H1 (cell line): ENCODE measurements around the gene WFDC11. TPM values are rescaled to one million over a fixed set of nuclear protein-coding genes. Genes with fewer than 3 reads are reported as not detected.

Source experiments
- CTCF ChIA-PET: fragments of 300-600 bp; sonication (Branson Sonifier 250); formaldehyde crosslinking; loops from one replicate; lab custom pipeline; 2021; ENCODE audit not compliant: partially characterized antibody; lab: Charles Lee
- POLR2A ChIA-PET: fragments of 300-600 bp; sonication (Branson Sonifier 250); formaldehyde crosslinking; loops from one replicate; lab custom pipeline; 2021; ENCODE audit warnings: inconsistent platforms; ENCODE audit not compliant: partially characterized antibody; lab: Charles Lee
- DNase-seq, 2 experiments: peaks; one replicate each; pipeline versions ENCODE4 v3.0.0 to v3.0.0-alpha.2; 2010 to 2022; ENCODE audit warnings: low spot score in 2 of 2, low read depth in 1 of 2, mixed read lengths in 1 of 2
- FAIRE-seq: peaks from 2 replicates; lab custom pipeline; 2011; peaks lifted over from hg19 to GRCh38; lab: Jason Lieb, UNC
- H2AFZ ChIP-seq: 2 replicates; pipeline ENCODE4 v1.8.1; 2012; ENCODE audit warnings: low read length, inconsistent platforms
- H2AK5ac ChIP-seq: 2 replicates; pipeline ENCODE4 v1.6.1; 2013; ENCODE audit warnings: low read depth, low read length
- H2BK120ac ChIP-seq: replicated peaks from 2 replicates; pipeline ENCODE3; 2013; ENCODE audit warnings: low read depth, low read length, inconsistent platforms
- H2BK12ac ChIP-seq: 2 replicates; pipeline ENCODE4 v1.6.1; 2013; ENCODE audit warnings: low read depth, low read length
- H2BK15ac ChIP-seq: 2 replicates; pipeline ENCODE4 v1.6.1; 2013; ENCODE audit warnings: low read length
- H2BK20ac ChIP-seq: 2 replicates; pipeline ENCODE4 v1.6.1; 2013; ENCODE audit warnings: low read length
- H2BK5ac ChIP-seq: 2 replicates; pipeline ENCODE4 v1.6.1; 2013; ENCODE audit warnings: low read depth, low read length
- H3K14ac ChIP-seq: 2 replicates; pipeline ENCODE4 v1.6.1; 2013; ENCODE audit warnings: inconsistent platforms; ENCODE audit not compliant: insufficient read length
- H3K18ac ChIP-seq: 2 replicates; pipeline ENCODE4 v1.6.1; 2013; ENCODE audit warnings: low read length; ENCODE audit errors: extremely low read depth
- H3K23ac ChIP-seq: 2 replicates; pipeline ENCODE4 v1.6.1; 2013; ENCODE audit warnings: inconsistent platforms; ENCODE audit not compliant: insufficient read length
- H3K23me2 ChIP-seq: 2 replicates; pipeline ENCODE4 v1.6.1; 2013; ENCODE audit warnings: low read depth, low read length
- H3K27ac ChIP-seq: 2 replicates; pipeline ENCODE4 v1.6.1; 2011; ENCODE audit warnings: low read depth, low read length, inconsistent platforms
- H3K27me3 ChIP-seq, 4 experiments: replicated peaks in 1 of 4; 1 replicate in 1 of 4; 2 replicates in 3 of 4; pipeline versions ENCODE4 v1.6.1 to v1.8.1; 2011 to 2013; ENCODE audit warnings: low read length in 3 of 4, mild to moderate bottlenecking in 3 of 4, inconsistent platforms in 2 of 4, mixed read lengths in 2 of 4, moderate library complexity in 1 of 4; ENCODE audit not compliant: control insufficient read depth in 3 of 4, insufficient read depth in 3 of 4; ENCODE audit errors: extremely low read depth in 1 of 4
- H3K36me3 ChIP-seq, 4 experiments: 2 replicates each; pipeline versions ENCODE4 v1.6.1 to v1.8.1; 2011 to 2013; ENCODE audit warnings: mild to moderate bottlenecking in 4 of 4, low read length in 3 of 4, moderate library complexity in 2 of 4, control low read depth in 1 of 4, inconsistent platforms in 1 of 4; ENCODE audit not compliant: insufficient read depth in 4 of 4, control insufficient read depth in 2 of 4
- H3K4ac ChIP-seq: replicated peaks from 2 replicates; pipeline ENCODE3; 2013; ENCODE audit warnings: low read length, low read depth, mixed read lengths, inconsistent platforms; ENCODE audit not compliant: insufficient read length
- H3K4me1 ChIP-seq, 4 experiments: replicated peaks in 1 of 4; 1 replicate in 1 of 4; 2 replicates in 3 of 4; pipeline versions ENCODE4 v1.6.1 to v1.8.1; 2011 to 2013; ENCODE audit warnings: low read length in 3 of 4, inconsistent platforms in 2 of 4, mixed read lengths in 1 of 4; ENCODE audit not compliant: insufficient read depth in 4 of 4, control insufficient read depth in 3 of 4
- H3K4me2 ChIP-seq, 2 experiments: 2 replicates each; pipeline versions ENCODE4 v1.6.1 to v1.8.1; 2011 to 2013; ENCODE audit warnings: low read depth in 2 of 2, low read length in 2 of 2, control low read depth in 1 of 2, inconsistent platforms in 1 of 2, mild to moderate bottlenecking in 1 of 2; ENCODE audit not compliant: insufficient read depth in 1 of 2
- H3K4me3 ChIP-seq, 4 experiments: fragments of 200-600, 300-600 bp in 1 of 4; sonication (generic), shearing (Covaris generic), sonication (Bioruptor Twin) in 1 of 4; 2 replicates each; pipeline versions ENCODE4 v1.5.1 to v1.8.1; 2011 to 2016; ENCODE audit warnings: low read length in 4 of 4, low read depth in 3 of 4, control low read depth in 2 of 4, inconsistent platforms in 2 of 4, mild to moderate bottlenecking in 2 of 4, mixed read lengths in 1 of 4, moderate library complexity in 1 of 4; ENCODE audit not compliant: insufficient read depth in 2 of 4; ENCODE audit errors: extremely low read depth in 1 of 4
- H3K56ac ChIP-seq: replicated peaks from 2 replicates; pipeline ENCODE3; 2013; ENCODE audit warnings: low read depth, mild to moderate bottlenecking, mixed read lengths, low read length, inconsistent platforms; ENCODE audit not compliant: insufficient read length
- H3K79me1 ChIP-seq: 2 replicates; pipeline ENCODE4 v1.6.1; 2013; ENCODE audit warnings: low read depth, low read length, control low read depth
- H3K79me2 ChIP-seq, 2 experiments: 2 replicates each; pipeline versions ENCODE4 v1.6.1 to v1.8.1; 2012 to 2013; ENCODE audit warnings: low read length in 2 of 2, mild to moderate bottlenecking in 2 of 2, inconsistent platforms in 1 of 2; ENCODE audit not compliant: insufficient read depth in 2 of 2, control insufficient read depth in 1 of 2
- H3K9ac ChIP-seq, 4 experiments: replicated peaks in 1 of 4; 1 replicate in 1 of 4; 2 replicates in 3 of 4; pipeline versions ENCODE4 v1.6.1 to v1.8.1; 2011 to 2013; ENCODE audit warnings: low read depth in 3 of 4, low read length in 3 of 4, control low read depth in 2 of 4, mild to moderate bottlenecking in 2 of 4, moderate library complexity in 2 of 4, inconsistent platforms in 1 of 4; ENCODE audit errors: extremely low read depth in 1 of 4
- H3K9me3 ChIP-seq, 2 experiments: 2 replicates each; pipeline versions ENCODE4 v1.6.1 to v1.8.1; 2012 to 2013; ENCODE audit warnings: mild to moderate bottlenecking in 2 of 2, moderate library complexity in 2 of 2, control low read depth in 1 of 2, inconsistent platforms in 1 of 2, low read depth in 1 of 2, low read length in 1 of 2, mixed read lengths in 1 of 2; ENCODE audit not compliant: insufficient read depth in 2 of 2
- H4K20me1 ChIP-seq, 2 experiments: replicated peaks in 1 of 2; 2 replicates each; pipeline versions ENCODE3 to v1.8.1; 2011 to 2013; ENCODE audit warnings: inconsistent platforms in 2 of 2, low read length in 2 of 2, mild to moderate bottlenecking in 1 of 2; ENCODE audit not compliant: insufficient read depth in 2 of 2, control insufficient read depth in 1 of 2
- H4K5ac ChIP-seq: 2 replicates; pipeline ENCODE4 v1.6.1; 2013; ENCODE audit warnings: low read length, low read depth, mixed read lengths, inconsistent platforms; ENCODE audit not compliant: insufficient read length
- H4K8ac ChIP-seq: 2 replicates; pipeline ENCODE4 v1.8.0; 2013; ENCODE audit warnings: mild to moderate bottlenecking, moderate library complexity, low read length, inconsistent platforms; ENCODE audit not compliant: insufficient read depth; ENCODE audit errors: extremely low read depth
- H4K91ac ChIP-seq: replicated peaks from 2 replicates; pipeline ENCODE3; 2013; ENCODE audit warnings: low read length, mixed read lengths, inconsistent platforms; ENCODE audit not compliant: insufficient read length
- CHD2 ChIP-seq: IDR thresholded peaks from 2 replicates; pipeline ENCODE4 v1.6.1; 2012; ENCODE audit warnings: low read length, improper control_type of control experiment
- CREB1 ChIP-seq: IDR thresholded peaks from 2 replicates; pipeline ENCODE4 v1.6.1; 2012; ENCODE audit warnings: inconsistent platforms
- CTBP2 ChIP-seq: IDR thresholded peaks from 2 replicates; pipeline ENCODE4 v1.7.0; 2011; ENCODE audit warnings: borderline replicate concordance, mild to moderate bottlenecking, moderate library complexity, mixed read lengths, low read length; ENCODE audit not compliant: insufficient read depth, insufficient read length
- EGR1 ChIP-seq: IDR thresholded peaks from 2 replicates; pipeline ENCODE4 v1.6.1; 2011; ENCODE audit warnings: low read depth, low read length, borderline replicate concordance
- EZH2 ChIP-seq: fragments of 200-600 bp; sonication (generic); IDR thresholded peaks from 2 replicates; pipeline ENCODE4 v1.7.1; 2012; ENCODE audit warnings: low read depth, mild to moderate bottlenecking, moderate library complexity, low read length, inconsistent platforms; ENCODE audit not compliant: severe bottlenecking
- GTF2F1 ChIP-seq: IDR thresholded peaks from 2 replicates; pipeline ENCODE4 v1.6.1; 2012; ENCODE audit warnings: low read depth, low read length, improper control_type of control experiment, borderline replicate concordance
- HDAC2 ChIP-seq, 2 experiments: fragments of 300-600 bp in 1 of 2; sonication (generic) in 1 of 2; IDR thresholded peaks; 2 replicates each; pipeline ENCODE4 v1.6.1; 2011 to 2012; ENCODE audit warnings: low read depth in 2 of 2, low read length in 2 of 2, mild to moderate bottlenecking in 2 of 2, moderate library complexity in 2 of 2, borderline replicate concordance in 1 of 2, inconsistent platforms in 1 of 2
- KDM1A ChIP-seq: fragments of 200-600, 300-600 bp; sonication (generic); IDR thresholded peaks from 2 replicates; pipeline ENCODE4 v1.7.1; 2016; ENCODE audit warnings: mild to moderate bottlenecking, low read length, borderline replicate concordance
- POU5F1 ChIP-seq: IDR thresholded peaks from 2 replicates; pipeline ENCODE4 v1.6.1; 2011; ENCODE audit warnings: low read depth, mild to moderate bottlenecking, low read length, moderate library complexity
- RBBP5 ChIP-seq: IDR thresholded peaks from 2 replicates; pipeline ENCODE4 v1.7.1; 2012; ENCODE audit warnings: low read depth, mild to moderate bottlenecking, inconsistent platforms, low read length, moderate library complexity, borderline replicate concordance
- RXRA ChIP-seq: IDR thresholded peaks from 2 replicates; pipeline ENCODE4 v1.6.1; 2011; ENCODE audit warnings: low read depth, mild to moderate bottlenecking, low read length, moderate library complexity; ENCODE audit not compliant: insufficient read depth
- SIN3A ChIP-seq, 2 experiments: IDR thresholded peaks in 1 of 2; conservative IDR thresholded peaks in 1 of 2; 2 replicates each; pipeline ENCODE4 v1.6.1; 2011 to 2012; ENCODE audit warnings: low read length in 2 of 2, improper control_type of control experiment in 1 of 2, low read depth in 1 of 2, mild to moderate bottlenecking in 1 of 2
- SP1 ChIP-seq: IDR thresholded peaks from 2 replicates; pipeline ENCODE4 v1.6.1; 2011; ENCODE audit warnings: low read depth, low read length
- TAF7 ChIP-seq: optimal IDR thresholded peaks from 2 replicates; pipeline ENCODE3; 2011; ENCODE audit warnings: low read depth, mild to moderate bottlenecking, inconsistent platforms, low read length, moderate library complexity, borderline replicate concordance
- WGBS, 2 experiments: shearing (Covaris generic) in 1 of 2; methylation state at CpG; one replicate each; pipeline versions ENCODE4 v1.1.6 to v1.1.7; 2013 to 2015; ENCODE audit warnings: low lambda C conversion rate in 2 of 2, mixed read lengths in 2 of 2, inconsistent platforms in 1 of 2, low coverage in 1 of 2, missing lambda C conversion rate in 1 of 2; ENCODE audit not compliant: insufficient replicate concordance in 2 of 2, insufficient coverage in 1 of 2, insufficient read length in 1 of 2; ENCODE audit errors: extremely low coverage in 1 of 2, missing lambda C conversion rate in 1 of 2; 5-methylcytosine and 5-hydroxymethylcytosine counted together
- polyA plus RNA-seq, 7 experiments: library from polyadenylated mRNA; depleted of rRNA in 3 of 7; stranded (reverse) in 5 of 7; unstranded in 2 of 7; fragments of >200 nt in 5 of 7; fragments of 200-250 nt in 2 of 7; gene quantifications; 1 replicate in 5 of 7; 2 replicates in 1 of 7; 4 replicates in 1 of 7; pipeline versions ENCODE4 v1.2.1 to v1.2.3, GENCODE V29; 2011 to 2013; ENCODE audit warnings: missing spikeins in 2 of 7, mixed read lengths in 2 of 7
- total RNA-seq: library from RNA; stranded (reverse); fragmentation: NEBNext Ultra II Directional; extraction: Animal tissue kit (Norgen Biotek cat#: 25700); gene quantifications from 2 replicates; pipeline ENCODE4 v1.2.1, GENCODE V29; 2021

Gene WFDC11
- total and polyA plus RNA-seq, 2 of the 8 experiments (the other 6 are each of a cell fraction or from before 2014, with no cell fraction given): not detected

- CTCF ChIA-PET: no interaction called here
- no peak overlapping the region for H2AK5ac ChIP-seq
- no peak for TF ChIP-seq KDM1A
- TF ChIP-seq GTF2F1: no peak
- TF ChIP-seq SP1: no peak
- no peak for TF ChIP-seq CTBP2
- TF ChIP-seq POU5F1: no peak
- no peak for TF ChIP-seq RBBP5
- TF ChIP-seq HDAC2 (IDR thresholded peaks at IDR 0.05; ENCODE audit: borderline replicate concordance in 1 of 2, low read depth in 2 of 2, low read length in 2 of 2): no peak
- no peak for TF ChIP-seq TAF7
- no peak for TF ChIP-seq CREB1
- TF ChIP-seq CHD2: no peak
- TF ChIP-seq SIN3A (conservative IDR thresholded peaks at IDR 0.05 in 1 of 2, IDR thresholded peaks at IDR 0.05 in 1 of 2; ENCODE audit: low read depth in 1 of 2, low read length in 2 of 2): no peak
- TF ChIP-seq RXRA: no peak
- no peak for TF ChIP-seq EGR1
- no peak for TF ChIP-seq EZH2
These were observed 31.1 kb upstream of the WFDC11 start for GRCh38 chr20:45701104-45701503.

More at GRCh38 chr20:45701104-45701503, 31.1 kb upstream of the WFDC11 start:
- H2BK15ac ChIP-seq: no peak overlapping the region
- H4K8ac ChIP-seq: no peak overlapping the region
- no peak overlapping the region for H3K9ac ChIP-seq
- no peak overlapping the region for H2AFZ ChIP-seq
- no peaks in the 10 kb centered on the region for H3K79me1 ChIP-seq
- no peak overlapping the region for H2BK12ac ChIP-seq
- no peak overlapping the region for H3K56ac ChIP-seq
- H3K14ac ChIP-seq: no peak overlapping the region
- H4K5ac ChIP-seq: no peak overlapping the region
- no peak overlapping the region for H4K91ac ChIP-seq
- H3K36me3 ChIP-seq: no peaks in the 10 kb centered on the region
- H3K27me3 ChIP-seq: no peaks in the 10 kb centered on the region; a peak in 1 of 7 replicates
- no peaks in the 10 kb centered on the region for H3K4me1 ChIP-seq
- H3K4me2 ChIP-seq: no peak overlapping the region
- DNase-seq: no peak
- POLR2A ChIA-PET: no interaction called here
- no peak overlapping the region for H2BK20ac ChIP-seq
- H3K18ac ChIP-seq: no peak overlapping the region
- H3K23ac ChIP-seq: no peak overlapping the region
- 85% methylated on average over 4 of the region's 4 CpGs; no CpG with 5 or more reads in 1 of the 2 experiments for WGBS, 2 experiments
- H4K20me1 ChIP-seq: no peaks in the 10 kb centered on the region
- no peak overlapping the region for H3K4ac ChIP-seq
- H2BK120ac ChIP-seq: no peak overlapping the region
- FAIRE-seq: no peak
- no peak overlapping the region for H3K4me3 ChIP-seq
- no peaks in the 10 kb centered on the region for H3K23me2 ChIP-seq
- H3K27ac ChIP-seq: no peak overlapping the region
- no peak overlapping the region for H2BK5ac ChIP-seq
- H3K79me2 ChIP-seq: no peaks in the 10 kb centered on the region
- H3K9me3 ChIP-seq: no peaks in the 10 kb centered on the region
